H1 (cell line): ENCODE data around the gene TFPT.

Source experiments
- CEBPB ChIP-seq: IDR thresholded peaks from 2 replicates; pipeline ENCODE4 v1.6.1; 2012; ENCODE audit warnings: low read depth, low read length
- MAFK ChIP-seq: IDR thresholded peaks from 2 replicates; pipeline ENCODE4 v1.6.1; 2012; ENCODE audit warnings: low read depth, mild to moderate bottlenecking, improper control_type of control experiment, low read length
- POLR2A ChIP-seq, 2 experiments: IDR thresholded peaks; 1 replicate in 1 of 2; 2 replicates in 1 of 2; pipeline ENCODE4 v1.6.1; 2011; ENCODE audit warnings: low read depth in 2 of 2, low read length in 2 of 2, mild to moderate bottlenecking in 2 of 2; ENCODE audit errors: control extremely low read depth in 1 of 2
- POLR2AphosphoS5 ChIP-seq: IDR thresholded peaks from 2 replicates; pipeline ENCODE4 v1.6.1; 2011; ENCODE audit warnings: low read depth, low read length
- SUZ12 ChIP-seq: fragments of 200-600 bp; sonication (generic); IDR thresholded peaks from 2 replicates; pipeline ENCODE4 v1.6.1; 2012; ENCODE audit warnings: mild to moderate bottlenecking, inconsistent platforms, low read length, moderate library complexity, mixed read lengths
- TF ChIP-seq, protein P1 (sequence below): IDR thresholded peaks from 2 replicates; pipeline ENCODE4 v1.6.1; 2012; ENCODE audit warnings: inconsistent platforms
- TF ChIP-seq, protein P2 (sequence below): IDR thresholded peaks from 2 replicates; pipeline ENCODE4 v1.6.1; 2012; ENCODE audit warnings: inconsistent platforms
- TF ChIP-seq, protein P3 (sequence below), 3 experiments: IDR thresholded peaks; 1 replicate in 2 of 3; 2 replicates in 1 of 3; pipeline versions ENCODE4 v1.5.1 to v1.6.1; 2011; ENCODE audit warnings: low read length in 3 of 3, mild to moderate bottlenecking in 3 of 3, inconsistent platforms in 2 of 3, low read depth in 1 of 3, moderate library complexity in 1 of 3; ENCODE audit not compliant: insufficient read depth in 1 of 3; ENCODE audit errors: control extremely low read depth in 1 of 3

DNA sequence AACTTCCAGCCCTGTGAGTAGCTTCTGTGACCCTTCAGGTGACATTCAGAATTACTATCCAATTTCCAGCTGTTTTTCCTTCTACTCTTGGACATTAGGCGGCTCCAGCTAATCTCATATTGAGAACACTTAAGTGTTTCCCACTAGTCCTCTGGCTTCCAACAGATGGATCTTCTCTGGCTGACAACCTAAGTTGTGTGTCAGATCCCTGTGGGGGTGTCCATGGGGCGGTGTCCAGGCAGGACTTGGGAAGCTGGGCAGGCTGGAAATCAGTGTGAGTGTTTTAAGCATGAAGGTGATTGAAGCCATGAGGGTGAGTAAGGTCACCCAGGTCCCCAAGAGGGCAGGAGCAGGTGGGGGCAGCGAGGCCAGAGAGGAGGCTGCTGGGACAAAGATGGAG lies 32.2 kb upstream of the TFPT start:
- TF ChIP-seq, protein P1, sequence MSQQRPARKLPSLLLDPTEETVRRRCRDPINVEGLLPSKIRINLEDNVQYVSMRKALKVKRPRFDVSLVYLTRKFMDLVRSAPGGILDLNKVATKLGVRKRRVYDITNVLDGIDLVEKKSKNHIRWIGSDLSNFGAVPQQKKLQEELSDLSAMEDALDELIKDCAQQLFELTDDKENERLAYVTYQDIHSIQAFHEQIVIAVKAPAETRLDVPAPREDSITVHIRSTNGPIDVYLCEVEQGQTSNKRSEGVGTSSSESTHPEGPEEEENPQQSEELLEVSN, result no peak
- TF ChIP-seq, protein P2, sequence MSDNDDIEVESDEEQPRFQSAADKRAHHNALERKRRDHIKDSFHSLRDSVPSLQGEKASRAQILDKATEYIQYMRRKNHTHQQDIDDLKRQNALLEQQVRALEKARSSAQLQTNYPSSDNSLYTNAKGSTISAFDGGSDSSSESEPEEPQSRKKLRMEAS, result no peak
- TF ChIP-seq POLR2A (IDR thresholded peaks at IDR 0.05; ENCODE audit: control extremely low read depth in 1 of 2, low read depth in 2 of 2, low read length in 2 of 2), result no peak; a peak in 1 of 3 replicates
- TF ChIP-seq, protein P3, sequence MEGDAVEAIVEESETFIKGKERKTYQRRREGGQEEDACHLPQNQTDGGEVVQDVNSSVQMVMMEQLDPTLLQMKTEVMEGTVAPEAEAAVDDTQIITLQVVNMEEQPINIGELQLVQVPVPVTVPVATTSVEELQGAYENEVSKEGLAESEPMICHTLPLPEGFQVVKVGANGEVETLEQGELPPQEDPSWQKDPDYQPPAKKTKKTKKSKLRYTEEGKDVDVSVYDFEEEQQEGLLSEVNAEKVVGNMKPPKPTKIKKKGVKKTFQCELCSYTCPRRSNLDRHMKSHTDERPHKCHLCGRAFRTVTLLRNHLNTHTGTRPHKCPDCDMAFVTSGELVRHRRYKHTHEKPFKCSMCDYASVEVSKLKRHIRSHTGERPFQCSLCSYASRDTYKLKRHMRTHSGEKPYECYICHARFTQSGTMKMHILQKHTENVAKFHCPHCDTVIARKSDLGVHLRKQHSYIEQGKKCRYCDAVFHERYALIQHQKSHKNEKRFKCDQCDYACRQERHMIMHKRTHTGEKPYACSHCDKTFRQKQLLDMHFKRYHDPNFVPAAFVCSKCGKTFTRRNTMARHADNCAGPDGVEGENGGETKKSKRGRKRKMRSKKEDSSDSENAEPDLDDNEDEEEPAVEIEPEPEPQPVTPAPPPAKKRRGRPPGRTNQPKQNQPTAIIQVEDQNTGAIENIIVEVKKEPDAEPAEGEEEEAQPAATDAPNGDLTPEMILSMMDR (IDR thresholded peaks at IDR 0.05; ENCODE audit: control extremely low read depth in 1 of 3, insufficient read depth in 1 of 3, low read depth in 1 of 3, low read length in 3 of 3), result no peak
- TF ChIP-seq POLR2AphosphoS5, result no peak
- no peak for TF ChIP-seq CEBPB
- no peak for TF ChIP-seq MAFK
- TF ChIP-seq SUZ12, result no peak
